ENCODE measurements around the gene SYNPO2L.

GRCh38 chr10:73627300-73627699, 28.5 kb downstream of the SYNPO2L start:
- TF ChIP-seq, protein P1, sequence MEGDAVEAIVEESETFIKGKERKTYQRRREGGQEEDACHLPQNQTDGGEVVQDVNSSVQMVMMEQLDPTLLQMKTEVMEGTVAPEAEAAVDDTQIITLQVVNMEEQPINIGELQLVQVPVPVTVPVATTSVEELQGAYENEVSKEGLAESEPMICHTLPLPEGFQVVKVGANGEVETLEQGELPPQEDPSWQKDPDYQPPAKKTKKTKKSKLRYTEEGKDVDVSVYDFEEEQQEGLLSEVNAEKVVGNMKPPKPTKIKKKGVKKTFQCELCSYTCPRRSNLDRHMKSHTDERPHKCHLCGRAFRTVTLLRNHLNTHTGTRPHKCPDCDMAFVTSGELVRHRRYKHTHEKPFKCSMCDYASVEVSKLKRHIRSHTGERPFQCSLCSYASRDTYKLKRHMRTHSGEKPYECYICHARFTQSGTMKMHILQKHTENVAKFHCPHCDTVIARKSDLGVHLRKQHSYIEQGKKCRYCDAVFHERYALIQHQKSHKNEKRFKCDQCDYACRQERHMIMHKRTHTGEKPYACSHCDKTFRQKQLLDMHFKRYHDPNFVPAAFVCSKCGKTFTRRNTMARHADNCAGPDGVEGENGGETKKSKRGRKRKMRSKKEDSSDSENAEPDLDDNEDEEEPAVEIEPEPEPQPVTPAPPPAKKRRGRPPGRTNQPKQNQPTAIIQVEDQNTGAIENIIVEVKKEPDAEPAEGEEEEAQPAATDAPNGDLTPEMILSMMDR (IDR thresholded peaks at IDR 0.05) = no peak
- TF ChIP-seq POLR2A (IDR thresholded peaks at IDR 0.05) (no peak), EP300 (IDR thresholded peaks at IDR 0.05) (no peak)

All from ovary (tissue), 3 donors.